ENCODE results near the gene PRDM7.
A peak's percentile ranks its signal among the peaks of the same experiment; 100 is the strongest.

PRDM7 gene

DNA sequence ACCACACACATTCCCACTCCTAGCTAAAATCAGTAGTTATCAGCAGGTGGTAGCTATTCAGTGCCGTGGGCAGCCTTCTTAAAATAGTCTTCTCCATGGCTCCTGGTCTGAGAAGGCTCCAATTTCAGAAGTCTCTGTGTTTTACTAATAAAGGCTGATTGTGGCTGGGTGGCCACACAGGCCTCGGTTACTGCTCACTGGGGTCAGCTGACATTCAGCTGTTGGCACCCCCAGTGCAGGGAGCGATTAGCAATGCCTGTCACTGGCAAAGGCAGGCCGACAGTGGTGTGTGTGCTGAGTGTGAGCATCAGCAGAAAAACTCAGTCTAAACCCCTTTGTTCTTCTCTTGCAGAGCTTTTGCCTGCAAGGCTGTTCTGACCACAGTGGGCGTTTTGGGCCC lies 41.2 kb downstream of the PRDM7 start:
- no peak for DNase-seq (ENCODE audit: low read depth)

DNA sequence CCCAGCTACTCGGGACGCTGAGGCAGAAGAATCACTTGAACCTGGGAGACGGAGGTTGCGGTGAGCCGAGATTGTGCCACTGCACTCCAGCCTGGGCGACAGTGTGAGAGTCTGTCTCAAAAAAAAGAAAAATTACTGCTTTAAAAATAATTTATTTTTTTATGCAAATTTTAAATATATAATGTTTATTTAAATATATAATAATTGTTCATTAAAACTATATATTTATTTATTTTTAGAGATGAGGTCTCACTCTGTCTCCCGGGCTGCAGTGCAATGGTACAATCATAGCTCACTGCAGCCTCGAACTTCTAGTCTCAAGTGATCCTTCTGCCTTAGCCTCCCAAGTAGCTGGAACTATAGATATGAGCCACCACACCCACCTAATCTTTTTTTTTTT lies 42.6 kb downstream of the PRDM7 start:
- no peak for DNase-seq (ENCODE audit: low read depth)

DNA sequence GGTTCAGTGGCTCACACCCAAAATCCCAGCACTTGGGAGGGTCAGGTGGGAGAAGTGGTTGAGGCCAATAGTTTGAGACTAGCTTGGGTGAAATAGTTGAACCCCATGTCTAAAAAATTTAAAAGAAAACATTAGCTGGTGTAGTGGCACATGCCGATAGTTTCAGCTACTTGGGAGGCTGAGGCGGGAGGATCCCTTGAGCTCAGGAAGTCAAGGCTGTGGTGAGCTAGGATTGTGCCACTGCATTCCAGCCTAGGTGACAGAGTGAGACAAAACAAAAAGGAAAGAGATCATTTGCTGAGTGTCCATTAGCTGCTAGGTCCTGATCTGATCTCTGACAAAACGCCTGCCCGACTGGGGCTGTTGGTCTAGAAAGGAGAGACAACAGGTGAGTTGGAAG lies 43.7 kb downstream of the PRDM7 start:
- DNase-seq (ENCODE audit: low read depth): no peak

DNA sequence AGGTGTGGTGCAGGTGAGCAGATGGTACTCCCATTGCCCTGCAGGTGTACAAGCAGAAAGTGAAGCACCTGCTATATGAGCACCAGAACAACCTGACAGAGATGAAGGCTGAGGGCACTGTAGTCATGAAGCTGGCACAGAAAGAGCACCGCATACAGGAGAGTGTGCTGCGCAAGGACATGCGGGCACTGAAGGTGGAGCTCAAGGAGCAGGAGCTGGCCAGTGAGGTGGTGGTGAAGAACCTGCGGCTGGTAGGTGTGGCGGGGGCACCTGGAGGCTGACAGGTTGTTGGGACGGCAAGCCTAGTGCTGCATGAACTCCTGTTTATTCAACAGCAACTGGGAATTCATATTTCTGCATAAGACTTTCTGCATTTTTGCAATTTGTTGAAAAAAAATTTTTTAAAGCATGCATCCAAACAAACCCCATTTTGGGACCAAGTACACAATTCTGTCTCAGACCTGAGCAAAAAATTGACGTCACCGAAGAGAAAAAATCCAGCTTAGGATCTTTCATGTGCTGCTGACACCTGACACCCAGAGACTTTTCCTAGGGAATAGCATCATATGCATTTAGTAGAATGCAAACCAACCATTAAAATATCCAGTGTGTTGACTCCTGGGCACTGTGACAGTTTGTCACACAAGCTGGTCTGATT lies 44.3 kb downstream of the PRDM7 start:
- DNase-seq (ENCODE audit: low read depth): no peak

DNA sequence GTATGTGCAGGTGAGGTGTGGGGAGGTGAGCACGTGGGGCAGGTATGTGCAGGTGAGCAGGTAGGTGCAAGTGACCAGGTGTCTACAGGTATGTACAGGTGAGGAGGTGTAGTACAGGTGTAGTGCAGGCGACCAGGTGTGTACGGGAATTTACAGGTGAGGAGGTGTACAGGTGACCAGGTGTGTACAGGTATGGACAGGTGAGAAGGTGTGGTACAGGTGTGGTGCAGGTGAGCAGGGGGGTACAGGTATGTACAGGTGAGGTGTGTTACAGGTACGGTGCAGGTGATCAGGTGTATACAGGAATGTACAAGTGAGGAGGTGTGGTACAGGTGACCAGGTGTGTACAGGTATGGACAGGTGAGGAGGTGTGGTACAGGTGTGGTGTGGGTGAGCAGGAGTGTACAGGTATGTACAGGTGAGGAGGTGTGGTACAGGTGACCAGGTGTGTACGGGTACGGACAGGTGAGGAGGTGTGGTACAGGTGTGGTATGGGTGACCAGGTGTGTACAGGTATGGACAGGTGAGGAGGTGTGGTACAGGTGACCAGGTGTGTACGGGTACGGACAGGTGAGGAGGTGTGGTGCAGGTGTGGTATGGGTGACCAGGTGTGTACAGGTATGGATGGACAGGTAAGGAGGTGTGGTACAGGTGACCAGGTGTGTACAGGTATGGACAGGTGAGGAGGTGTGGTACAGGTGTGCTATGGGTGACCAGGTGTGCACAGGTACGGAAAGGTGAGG lies 45.0 kb downstream of the PRDM7 start:
- DNase-seq (ENCODE audit: low read depth): no peak

DNA sequence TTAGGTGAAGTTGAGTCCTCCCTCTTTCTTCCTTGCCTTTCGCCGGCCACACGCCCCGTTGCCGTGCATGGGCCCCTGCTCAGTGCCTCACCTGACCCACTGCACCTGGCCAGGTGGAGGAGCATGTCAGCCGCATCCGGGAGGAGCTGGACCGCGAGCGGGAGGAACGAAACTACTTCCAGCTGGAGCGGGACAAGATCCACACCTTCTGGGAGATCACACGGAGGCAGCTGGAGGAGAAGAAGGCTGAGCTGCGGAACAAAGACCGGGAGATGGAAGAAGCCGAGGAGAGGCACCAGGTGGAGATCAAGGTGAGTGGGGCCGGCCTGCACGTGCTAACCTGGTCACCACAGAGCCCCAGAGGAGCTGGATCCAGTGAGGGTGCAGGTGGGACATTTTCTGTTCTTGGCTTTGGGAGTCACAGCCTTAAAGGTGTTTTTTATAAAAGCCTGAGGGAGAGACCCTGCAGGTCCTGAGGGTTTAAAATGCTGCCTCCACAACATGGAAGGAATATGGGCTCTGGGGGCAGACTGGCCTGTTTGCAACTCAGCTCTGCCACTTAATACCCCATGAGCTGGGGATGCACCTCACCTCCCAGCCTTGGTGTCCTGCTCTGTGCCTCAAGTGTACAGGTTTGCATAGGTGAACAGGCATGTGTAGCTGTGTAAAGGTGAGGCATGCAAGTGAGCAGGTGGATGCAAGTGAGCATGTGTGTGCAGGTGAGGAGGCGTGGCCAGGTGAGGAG lies 45.8 kb downstream of the PRDM7 start:
- DNase-seq (ENCODE audit: low read depth): no peak

DNA sequence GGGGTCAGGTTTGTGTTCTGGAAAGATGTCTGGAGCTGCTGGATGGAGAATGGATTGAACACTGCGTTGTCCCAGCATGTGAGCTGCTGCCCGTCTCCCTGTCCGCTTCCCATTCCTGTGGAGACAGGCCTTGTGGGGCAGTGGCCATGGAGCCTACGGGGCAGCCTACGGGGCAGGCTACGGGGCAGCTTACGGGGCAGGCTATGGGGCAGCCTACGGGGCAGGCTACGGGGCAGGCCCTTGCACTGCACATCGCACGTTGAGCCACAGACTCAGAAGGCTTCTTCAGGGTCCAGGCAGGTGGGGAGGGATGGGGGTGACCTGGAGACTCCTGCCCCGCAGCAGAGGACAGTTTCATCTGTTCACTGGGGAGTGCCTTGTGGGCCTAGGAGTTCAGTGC lies 48.1 kb downstream of the PRDM7 start:
- DNase-seq (ENCODE audit: low read depth): no peak

DNA sequence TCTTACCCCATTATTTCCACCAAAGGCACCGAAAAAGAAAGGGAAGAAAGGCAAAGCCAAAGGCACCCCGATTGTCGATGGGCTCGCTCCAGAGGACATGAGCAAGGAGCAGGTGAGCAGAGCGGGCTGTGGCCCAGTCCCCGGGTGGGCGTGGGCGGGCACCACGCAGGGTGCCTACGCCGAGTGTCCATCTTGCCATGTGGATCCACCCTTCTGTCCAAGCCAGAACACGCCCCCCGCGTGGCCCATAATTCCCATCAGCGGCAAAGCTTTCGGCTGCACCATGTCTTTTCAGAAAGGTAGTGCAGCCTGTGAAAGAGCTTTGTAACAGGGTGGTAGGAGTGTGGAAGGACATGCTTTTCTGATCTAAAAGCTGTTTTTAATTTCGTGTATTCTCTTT lies 49.5 kb downstream of the PRDM7 start:
- no peak for DNase-seq (ENCODE audit: low read depth)

DNA sequence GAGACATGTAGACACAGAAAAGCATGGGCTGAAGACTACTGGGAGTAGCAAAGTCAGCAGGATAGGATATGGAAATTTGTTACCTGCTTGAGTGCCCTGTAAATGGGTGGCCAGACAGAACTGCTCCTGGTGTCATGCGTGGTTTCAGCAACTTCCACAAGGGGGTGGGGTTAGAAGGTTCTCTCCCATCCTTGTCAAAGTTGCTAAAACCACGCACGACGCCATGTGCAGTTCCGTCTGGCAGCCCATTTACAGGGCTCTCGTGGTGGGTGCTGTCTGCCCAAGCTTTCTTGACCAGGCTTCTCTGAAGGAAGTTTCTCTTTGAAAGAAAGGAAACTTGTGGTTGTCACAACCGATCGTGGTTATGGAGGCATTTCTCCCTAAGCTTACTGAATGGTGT lies 51.0 kb downstream of the PRDM7 start:
- no peak for DNase-seq (ENCODE audit: low read depth)

DNA sequence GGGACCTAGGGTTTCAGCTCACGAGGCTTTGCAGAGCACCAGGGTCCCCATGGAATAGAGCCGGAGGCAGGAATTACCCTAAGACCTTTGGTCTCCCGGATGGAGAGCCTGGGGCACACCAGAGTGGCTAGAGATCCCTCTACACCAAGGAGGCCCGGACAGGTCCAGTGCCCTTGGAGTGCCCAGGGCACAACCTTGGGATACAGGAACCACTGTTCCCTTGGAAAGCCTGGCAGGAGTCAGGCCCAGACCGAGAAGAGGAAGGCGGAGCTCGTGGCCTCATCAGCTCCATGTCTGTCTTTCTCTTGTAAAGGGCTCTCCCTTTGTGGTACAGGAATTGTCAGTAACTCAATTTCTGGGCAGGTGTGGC lies 54.1 kb downstream of the PRDM7 start:
- DNase-seq (ENCODE audit: low read depth): no peak

DNA sequence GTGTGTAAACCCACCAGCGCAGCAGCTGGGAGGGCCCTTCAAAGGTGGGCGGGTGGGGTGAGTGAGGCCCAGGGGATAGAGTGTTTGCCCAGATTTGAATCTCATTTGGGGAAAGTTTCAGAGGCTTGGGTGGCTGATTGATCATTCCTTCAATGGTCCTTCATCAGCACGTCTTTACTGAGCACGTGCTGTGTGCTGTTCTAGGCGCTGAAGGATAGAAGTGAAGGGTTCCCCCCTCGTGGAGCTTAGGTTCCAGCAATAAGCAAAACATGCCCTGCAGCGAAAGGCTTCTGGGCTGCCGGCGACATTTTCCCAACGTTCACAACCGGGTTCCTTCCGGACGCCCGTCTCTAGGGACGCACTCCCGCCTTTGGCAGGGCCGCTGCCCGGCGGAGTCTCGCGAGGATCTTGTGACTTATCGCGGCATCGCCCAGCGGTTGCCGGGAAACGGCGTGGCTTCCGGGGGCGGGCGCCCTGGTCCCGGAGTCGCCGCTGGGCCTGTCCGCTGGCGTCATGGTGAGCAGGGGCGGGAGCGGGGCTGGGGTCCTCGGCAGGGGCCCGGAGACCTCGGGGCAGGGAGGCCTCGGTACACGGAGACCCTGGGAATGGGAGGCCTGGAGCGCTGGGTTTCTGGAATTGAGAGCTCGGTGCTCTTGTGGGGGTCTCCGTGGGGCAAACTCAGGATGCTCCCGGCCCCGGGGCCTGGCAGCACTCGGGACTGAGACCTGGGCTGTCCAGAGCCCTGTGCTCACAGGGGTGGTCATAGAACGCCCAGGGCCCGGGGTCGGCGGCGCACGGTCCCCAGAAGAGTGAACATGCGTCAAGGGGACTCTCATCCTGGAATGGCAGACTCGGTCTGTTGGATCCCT lies 54.7 kb downstream of the PRDM7 start:
- peak; percentile 46 for DNase-seq (ENCODE audit: low read depth)

DNA sequence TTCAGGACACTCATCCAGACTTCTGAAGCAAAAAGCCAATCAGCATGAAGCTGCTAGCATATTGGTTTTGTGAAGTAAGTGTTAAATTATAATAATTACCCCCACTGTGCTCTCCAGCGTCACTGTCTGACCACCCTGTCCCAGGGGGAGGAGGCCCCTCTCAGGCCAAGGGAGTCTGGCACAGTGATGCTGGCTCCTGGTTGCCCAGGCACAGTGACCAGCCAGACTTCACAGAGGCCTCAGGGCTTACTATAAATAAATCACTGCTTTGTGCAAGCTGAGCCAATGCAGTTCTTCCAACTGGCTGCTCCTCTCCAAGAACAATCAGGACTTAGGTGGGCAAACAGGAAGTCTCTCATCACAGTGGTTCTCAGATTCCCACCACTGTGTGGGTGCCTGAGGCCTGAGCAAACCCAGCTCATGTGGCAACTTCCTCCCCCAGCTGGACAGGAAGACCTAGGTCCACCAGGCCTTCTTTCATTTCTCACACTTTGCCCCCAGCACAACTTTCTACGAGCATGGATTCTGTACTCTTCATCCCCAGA lies 56.2 kb downstream of the PRDM7 start:
- DNase-seq (ENCODE audit: low read depth): peak; percentile 44

DNA sequence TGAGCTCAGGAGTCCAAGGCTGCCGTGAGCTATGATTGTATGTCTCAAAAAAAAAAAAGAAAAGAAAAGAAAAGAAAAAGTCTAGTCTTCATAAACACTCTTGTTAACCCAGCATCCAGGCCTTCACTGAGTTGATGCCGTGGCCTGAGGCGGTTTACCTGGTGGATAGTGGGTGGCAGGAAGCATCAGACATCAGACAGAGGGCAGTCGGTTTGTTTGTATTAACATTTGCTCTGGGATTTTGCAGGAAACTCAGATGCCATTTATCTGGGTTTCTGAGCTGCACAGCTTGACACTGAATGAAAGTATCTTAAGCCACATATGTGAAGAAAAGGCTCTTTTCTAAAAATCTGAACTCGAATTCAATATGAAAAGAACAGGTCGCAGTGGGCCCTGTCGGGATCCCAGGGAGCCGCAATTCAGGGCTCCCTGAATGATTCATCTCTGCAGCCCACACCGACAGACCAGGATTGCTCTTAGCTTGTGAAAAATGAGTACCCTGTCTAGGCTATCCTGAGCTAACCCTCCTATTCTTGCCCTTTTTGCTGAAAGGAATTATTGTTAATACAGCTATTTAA lies 56.8 kb downstream of the PRDM7 start:
- no peak for DNase-seq (ENCODE audit: low read depth)

DNA sequence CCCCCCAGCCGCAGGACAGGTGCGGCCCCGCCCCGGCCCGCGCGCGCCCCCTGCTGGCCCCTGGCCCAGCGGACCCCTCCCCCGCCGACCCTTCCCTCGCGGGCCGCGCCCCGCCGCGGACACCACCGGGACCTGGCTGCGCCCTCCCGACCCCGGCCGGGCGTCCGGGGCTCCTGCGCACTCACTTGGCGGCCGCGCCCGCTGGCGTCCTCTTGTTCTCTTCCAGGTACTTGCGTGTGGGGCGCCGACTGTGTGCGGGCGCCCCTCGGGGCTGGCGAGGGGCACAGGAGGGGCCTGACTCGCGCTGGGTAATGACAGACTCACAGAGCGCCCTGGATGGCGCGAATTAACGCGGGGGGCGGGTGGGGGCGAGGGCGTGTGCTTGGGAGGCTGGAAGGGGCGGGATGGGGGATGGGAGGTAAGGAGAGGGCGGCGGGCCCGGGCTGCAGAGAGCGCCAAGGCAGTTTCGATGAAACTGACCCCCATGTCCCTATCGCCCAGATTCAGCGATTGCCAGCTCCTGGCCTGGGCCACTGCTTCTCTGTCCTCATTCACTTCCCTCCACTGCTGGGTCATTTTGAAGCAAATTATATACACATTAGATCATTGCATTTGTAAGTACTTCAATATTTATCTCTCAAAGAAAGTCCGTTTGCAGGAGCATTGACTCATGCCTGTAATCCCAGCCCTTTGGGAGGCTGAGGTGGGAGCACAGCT lies 57.4 kb downstream of the PRDM7 start:
- peak; percentile 73 for DNase-seq (ENCODE audit: low read depth)

DNA sequence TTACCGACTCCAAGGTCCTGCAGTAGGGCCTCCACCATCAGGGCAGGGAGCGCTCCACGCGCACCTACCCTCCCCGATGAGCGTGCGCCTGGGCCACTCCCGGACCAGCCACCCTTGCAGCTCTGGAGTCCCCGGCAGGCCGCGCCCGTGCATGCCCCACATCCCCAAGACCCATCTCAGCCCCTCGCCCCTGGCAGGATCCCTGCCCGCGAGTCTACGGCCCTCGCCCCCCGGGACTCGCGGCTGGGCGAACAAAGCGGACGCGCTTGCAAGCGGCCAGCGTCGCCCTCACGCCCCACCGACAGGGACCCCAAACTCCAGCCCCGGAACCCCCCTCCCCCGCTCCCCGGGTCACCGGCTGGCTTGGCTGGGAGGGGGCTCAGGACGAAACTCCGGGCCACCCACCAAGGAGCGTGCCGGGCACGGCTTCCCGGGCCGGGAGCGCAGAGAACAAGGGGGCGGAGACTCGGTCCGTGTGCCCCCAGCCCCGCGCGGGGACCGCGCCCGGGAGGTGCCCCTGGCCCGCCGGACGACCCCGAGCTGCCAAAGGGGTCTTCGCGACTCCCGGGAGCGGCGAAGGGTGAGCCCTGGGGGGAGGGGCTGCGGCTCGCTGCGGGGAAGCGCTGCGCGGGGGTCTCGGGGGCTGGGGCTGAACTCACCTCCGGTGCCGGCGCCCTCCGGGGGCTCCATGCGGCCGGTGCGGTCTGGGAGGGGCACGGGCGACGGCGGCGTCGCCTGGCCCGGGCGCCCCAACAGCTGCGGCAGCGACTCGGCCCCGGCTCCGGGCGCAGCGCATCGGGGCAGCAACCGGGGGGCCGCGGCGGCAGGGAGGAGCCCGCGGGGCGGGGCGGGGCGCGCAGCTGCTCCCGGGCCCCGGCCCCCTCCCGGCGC lies 58.2 kb downstream of the PRDM7 start, which contains the start of gene DBNDD1:
Gene DBNDD1, minus strand, starts transcription at position 805 of the 891 bp plus-strand sequence. Its CDS starts 115 bp downstream, at position 690.
- no peak for DNase-seq (ENCODE audit: low read depth)

DNA sequence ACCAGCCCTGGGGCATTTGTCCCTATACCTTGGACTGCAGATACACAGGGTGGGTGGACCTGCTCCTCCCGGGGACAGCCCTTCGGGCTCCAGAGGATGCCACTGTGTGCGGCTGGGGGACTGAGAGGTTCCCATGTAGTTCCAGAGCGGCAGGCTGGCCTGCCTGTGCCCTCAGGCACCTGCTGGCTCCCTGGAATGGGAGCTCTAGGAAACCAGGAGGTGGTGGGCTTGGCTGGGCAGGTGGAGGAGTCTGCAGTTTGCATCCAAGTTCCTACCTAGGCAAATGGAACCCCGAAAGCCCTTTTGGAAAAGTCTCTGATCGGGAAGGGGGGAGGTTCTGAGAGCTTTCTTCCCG lies 58.9 kb downstream of the PRDM7 start:
- no peak for DNase-seq (ENCODE audit: low read depth)

DNA sequence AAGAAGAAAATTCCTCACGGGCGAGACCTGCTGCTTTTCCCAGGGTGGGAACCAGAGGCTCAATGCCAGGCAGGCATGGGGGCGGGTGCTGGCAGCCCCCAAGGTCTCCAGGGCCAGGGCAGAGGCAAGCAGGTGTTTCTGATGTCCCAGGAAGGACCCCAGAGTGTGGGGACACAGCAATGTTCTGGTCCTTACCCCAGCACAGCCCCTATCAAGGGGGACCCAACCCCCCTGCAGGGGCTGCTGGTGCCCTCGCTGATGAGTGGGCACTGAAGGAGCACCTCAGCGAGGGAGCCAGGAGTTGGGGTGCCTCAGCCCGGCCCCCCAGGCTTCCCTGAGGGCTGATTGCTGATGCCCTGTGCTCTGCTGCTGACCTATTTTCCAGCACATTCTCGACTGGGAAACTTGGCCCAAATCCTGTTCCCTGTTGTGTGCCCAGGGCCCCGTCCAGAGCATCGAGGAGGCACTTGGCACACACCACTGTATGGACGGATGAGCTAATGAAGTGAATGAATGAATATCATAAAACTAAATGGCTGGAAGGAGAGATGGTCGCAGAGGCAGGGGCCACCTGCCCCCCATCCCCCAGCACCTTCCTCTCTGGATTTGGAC lies 60.7 kb downstream of the PRDM7 start:
- DNase-seq (ENCODE audit: low read depth): no peak

DNA sequence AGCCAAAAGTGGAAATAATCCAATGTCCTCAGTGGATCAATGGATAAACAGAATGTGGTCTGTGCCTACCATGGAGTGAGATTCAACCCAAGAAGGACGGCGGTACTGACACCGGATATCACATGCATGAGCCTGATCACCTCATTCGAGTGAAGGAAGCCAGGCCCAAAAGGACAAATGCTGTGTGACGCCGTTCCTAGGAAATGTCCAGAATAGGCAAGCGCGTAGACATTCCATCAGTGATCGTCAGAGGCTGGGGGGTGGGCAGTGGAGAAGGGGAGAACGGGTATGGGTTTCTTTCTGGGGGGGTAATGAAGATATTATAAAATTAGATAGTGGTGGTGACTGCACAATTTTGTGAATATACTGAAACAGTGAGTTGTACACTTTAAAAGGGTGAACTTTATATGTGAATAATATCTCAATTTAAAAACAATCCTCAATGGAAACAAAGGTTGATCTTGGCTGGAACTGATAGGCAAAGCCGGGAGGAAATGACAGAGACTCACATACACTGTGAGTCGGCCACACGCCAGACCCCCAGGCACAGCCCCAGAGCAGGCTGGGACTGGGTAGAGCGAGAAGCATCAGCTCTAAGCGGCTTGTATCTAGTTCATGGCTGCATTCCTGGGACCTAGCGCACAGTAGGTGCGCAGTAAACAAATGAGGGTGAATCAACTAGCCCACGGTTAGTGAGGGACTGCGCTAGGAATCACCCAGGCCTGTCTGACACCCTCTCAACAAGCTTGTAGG lies 61.4 kb downstream of the PRDM7 start:
- no peak for DNase-seq (ENCODE audit: low read depth)
